Stimulated activated CD4-positive, alpha-beta T cell treated with anti-CD3 and anti-CD28 coated beads, TNF-alpha, amount 100 ng/mL, for 1 hour (primary cell): ENCODE data around the gene ADAMTS17.
"Not testable (repeated sequence)": the region's sequence is repeated elsewhere in the genome, so short reads cannot be mapped to it uniquely, and the experiment has no call there.

Source experiments
- DNase-seq, 3 donors: peaks; one replicate each; pipeline ENCODE4 v3.0.0-alpha.2; 2020; ENCODE audit warnings: low read depth in 3 of 3, low spot score in 1 of 3

Gene ADAMTS17

GRCh38 chr15:100339999-100340398, 1.8 kb downstream of the ADAMTS17 start:
- no peak for DNase-seq

GRCh38 chr15:100339451-100339850, 2.3 kb downstream of the ADAMTS17 start:
- DNase-seq, result not testable (repeated sequence)

DNA sequence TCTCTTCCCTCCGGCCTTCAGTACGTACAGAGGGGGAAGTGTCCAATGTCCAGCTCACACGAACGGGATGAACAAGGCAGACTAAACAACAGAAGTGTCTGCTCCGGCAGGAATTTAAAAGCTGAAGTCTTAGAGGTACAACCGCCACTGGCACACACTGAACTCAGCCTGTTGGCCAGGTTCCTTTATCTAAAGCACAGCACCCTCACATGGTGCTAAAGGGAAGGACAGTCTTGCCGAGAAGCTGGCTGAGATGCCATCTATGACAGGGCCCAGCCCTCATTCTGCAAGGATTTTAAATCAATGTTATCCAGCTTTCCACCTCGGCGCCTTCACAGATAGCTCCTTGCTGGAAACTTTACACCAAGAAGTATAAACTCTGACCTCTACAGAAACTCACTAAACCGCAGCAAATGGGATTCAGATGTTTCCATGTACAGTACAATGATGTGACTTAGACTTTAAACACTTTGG, 2.8 kb downstream of the ADAMTS17 start:
- DNase-seq, result peak in 1 of 3 donors; percentile 31

DNA sequence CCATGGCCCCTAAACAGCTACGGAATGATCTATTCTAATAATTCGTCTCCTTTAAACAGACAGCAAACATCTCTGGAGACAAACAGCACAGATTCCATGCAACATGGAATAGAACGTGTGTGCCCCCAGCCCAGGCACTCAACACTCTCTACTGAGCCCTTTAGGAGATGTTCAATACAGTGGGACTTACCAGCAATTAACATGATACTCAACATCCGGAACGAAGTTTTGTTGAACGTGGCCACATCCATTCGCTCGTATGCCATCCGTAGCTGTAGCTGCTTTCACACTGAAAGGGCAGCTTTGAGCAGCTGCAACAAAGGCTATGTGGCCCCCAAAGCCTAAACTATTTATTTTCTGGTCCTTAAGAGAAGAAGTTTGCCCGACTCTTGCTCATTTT, 3.5 kb downstream of the ADAMTS17 start:
- DNase-seq, result no peak

- no peak for DNase-seq
Observed at GRCh38 chr15:100337096-100338044, 4.4 kb downstream of the ADAMTS17 start.

DNA sequence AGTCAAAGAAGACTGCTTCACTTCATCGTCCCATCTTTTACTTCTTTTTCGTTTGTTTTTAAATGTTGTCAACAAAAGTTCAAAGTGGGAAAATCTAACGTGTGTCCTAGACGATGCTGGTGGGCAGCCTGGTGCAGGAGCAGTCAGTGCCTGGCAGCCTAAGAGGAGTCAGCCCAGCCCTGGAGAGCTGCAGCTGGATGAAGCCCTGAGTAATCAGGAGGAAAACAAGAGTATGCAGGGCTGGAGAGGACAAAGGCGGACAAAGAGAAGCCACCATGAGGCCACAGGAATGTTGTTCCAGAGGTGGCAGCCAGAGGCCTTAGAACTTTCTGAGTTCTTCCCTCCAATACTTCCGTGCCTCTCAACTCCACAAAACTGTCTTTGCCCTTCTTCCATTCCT, 5.7 kb downstream of the ADAMTS17 start:
- DNase-seq, result no peak

DNA sequence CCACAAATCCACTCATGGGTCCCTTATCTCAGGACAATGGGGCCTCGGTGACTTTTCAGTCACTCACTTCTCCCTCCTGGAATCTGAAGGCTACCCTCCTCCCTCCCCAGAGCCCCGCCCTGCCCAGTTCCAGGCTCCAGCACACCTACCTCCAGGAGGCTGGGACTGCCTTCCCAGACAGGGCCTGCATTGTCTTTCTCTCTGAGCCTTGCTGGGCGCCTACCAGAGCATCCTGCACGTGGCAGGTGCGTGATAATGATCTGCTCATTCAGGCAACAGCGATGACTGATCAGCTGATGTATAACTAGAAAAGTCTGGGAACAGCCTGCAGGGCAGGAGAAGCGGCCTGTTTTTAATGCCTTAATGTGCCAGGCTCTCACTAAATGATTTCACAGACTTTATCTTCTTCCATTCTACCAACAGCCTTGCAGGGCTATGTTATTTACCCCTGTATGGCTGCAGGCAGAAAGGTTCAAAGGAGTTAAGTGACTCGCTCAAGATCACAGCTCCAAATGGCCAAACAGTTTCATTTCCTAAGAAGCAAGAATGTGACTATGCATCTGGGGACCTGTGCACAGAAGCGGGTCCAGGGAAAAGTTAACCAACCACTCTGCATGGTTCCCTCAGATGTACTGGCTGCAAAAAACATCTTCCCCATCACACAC, 6.3 kb downstream of the ADAMTS17 start:
- DNase-seq, result no peak

DNA sequence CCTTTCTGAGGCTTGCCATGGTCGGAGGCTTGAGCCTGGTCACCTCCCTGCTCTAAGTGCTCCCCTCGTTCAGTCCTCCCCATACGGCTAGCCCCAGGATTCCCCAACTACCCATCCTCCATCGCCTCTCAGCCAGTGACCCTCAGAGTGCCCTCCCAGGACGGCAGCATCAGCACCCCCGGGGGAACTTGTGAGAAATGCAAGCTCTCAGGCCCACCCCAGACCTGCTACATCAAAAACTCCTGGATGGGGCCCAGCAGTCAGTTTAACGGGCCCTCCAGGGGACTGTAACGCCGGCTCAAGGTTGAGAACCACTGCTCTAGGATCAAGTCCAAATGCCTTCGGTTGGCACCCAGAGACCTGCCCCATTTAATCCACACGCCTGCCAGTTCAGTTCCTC, 6.9 kb downstream of the ADAMTS17 start:
- DNase-seq, result no peak

GRCh38 chr15:100334456-100334855, 7.3 kb downstream of the ADAMTS17 start:
- no peak for DNase-seq

DNA sequence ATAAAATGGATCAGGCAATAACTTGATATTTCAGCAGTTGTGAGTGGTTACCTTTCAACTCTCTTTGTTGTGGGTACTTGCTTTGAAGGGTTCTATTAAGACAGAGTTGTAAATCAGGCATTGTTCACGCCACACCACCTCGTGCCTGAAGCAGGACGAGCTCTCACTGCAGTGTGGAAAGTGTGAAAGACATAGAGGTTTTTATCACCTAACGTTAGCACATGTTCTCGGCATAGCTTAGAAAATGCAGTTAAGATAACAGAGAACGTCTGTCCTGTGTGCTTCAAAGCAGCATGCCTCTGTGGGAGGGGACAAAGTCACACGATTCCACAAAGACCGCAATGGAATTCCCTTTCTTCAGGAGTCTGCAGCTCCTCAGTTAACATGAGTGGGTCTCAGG, 7.8 kb downstream of the ADAMTS17 start:
- DNase-seq, result no peak

GRCh38 chr15:100333236-100333635, 8.5 kb downstream of the ADAMTS17 start:
- DNase-seq, result no peak

DNA sequence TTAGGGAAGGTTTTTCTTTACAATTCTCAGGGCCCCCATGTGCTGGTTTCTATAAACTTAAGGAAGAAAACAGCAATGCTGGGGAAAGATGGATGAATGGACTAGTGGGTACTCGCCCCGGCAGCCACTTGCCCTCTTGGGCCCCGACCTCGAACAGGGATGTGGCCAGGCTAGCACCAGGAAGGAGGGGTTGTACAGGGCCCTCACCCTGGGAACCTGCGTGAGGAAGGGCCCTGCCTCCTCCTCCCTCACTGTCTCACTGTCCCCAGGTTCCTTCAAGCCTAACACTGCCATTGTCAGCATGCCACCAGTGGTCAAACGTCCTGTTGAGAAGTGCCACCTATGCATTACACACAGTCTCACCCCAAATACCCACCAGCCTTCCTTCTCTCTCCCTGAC, 9.1 kb downstream of the ADAMTS17 start:
- no peak for DNase-seq

GRCh38 chr15:100332231-100332630, 9.5 kb downstream of the ADAMTS17 start:
- DNase-seq, result no peak

DNA sequence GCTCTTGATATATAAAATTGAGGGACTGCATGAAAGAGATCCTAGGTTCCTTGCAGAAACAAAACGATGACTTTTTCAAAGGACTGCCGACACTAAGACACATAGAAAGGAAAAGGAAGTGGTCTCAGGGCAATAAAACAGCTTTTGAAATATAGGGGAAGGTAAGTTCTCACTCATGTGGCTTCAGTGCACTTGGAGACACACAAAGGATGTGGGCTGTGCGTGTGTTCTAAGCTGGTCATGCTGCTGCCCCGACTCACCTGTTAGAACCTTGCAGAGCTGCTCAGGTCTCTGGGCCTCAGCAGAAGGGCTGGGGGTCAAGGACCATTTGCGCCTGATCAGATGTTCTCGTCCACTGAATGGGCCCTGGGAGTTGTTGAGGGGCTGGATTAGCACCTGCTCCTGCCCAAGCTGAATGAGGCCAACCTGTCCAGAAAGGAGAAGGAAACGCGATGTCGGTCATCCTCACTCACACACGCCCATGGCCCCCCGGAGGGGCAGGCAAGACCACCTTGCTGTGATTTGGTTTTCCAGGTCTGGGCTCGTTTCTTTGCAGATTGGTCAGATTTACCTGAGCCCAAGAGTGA, 11.1 kb downstream of the ADAMTS17 start:
- no peak for DNase-seq

DNA sequence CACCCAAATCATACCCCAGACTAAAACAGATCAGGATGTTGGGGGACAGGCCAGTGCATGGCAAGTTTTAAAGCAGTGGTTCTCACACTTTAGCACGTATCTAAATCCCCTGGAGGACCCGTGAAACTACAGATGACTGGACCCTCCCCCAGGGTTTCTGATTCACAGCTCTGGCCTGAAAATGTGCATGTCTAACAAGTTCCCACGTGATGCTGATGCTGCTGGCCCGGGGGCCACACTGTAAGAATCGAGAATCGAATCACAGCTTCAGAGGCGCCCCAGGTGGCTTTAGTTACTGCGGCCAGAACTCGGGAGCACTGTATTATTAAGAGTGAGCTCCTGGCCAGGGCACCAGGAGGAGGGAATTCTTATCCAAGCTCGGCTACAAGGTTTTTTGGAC, 11.6 kb downstream of the ADAMTS17 start:
- no peak for DNase-seq

GRCh38 chr15:100328796-100329195, 13.0 kb downstream of the ADAMTS17 start:
- no peak for DNase-seq

- DNase-seq, result no peak
Observed at GRCh38 chr15:100318880-100319279, 22.9 kb downstream of the ADAMTS17 start.

DNA sequence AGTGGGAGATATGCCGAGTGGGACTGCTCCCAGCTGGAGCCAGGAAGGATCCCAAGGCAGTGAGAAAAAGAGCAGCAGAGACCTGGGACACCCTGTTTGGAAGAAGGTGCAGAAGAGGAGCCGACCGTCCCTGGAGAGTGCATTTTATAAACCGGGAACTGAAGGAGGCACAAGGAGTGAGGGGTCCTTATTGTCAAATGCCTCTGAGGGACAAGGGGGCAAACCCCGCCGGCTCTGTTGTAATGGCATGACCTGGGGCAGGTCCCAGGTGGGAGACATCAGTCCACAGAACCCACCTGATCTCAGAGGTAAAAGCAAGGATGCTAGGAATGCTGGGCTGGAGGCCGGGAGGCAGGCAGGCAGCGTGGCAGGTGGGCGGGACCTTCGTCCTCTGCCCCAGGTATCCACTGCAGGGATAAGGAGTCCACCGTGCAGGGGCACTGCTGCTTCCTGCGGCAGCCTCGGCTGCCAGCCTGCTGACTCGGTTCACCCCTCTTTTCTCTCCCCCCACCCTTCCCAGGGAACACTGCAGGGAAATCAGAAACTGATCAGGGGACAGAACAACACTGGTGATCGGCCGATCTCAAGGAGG, 26.9 kb downstream of the ADAMTS17 start:
- DNase-seq, result no peak

GRCh38 chr15:100311833-100312476, 29.8 kb downstream of the ADAMTS17 start:
- no peak for DNase-seq

DNA sequence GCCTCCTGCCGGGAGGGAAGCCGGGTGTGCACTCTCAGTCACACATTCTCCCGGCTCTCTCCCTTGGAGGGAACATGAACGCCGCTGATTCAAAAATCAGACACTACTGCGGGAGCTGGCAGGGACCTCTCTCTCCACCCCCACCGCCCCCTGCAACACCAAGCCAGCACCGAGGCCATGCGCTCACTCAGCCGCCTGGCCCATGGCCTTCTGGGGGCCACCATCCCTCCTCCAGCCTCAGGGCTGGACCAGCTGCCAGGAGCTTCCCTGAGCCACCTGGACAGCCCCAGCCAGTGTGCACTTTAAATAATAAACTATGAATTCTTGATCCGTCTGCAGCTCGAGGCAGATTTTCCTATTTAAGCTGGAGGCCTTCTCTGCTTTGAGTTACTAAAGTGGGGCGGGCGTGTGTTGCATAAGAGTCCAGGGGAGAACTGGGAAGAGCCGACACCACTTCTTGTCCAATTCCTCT, 30.6 kb downstream of the ADAMTS17 start:
- DNase-seq, result no peak
